NCI-H345 (cell line): ENCODE results near the gene ZNF777.
"Not testable (repeated sequence)": the region's sequence is repeated elsewhere in the genome, so short reads cannot be mapped to it uniquely, and the experiment has no call there.

Experiments
- DNase-seq: peaks from one replicate; lab custom pipeline; 2025; lab: John Stamatoyannopoulos, UW

Gene ZNF777

GRCh38 chr7:149450821-149451220, 10.0 kb downstream of the ZNF777 start:
- no peak for DNase-seq

- DNase-seq = no peak
Observed at GRCh38 chr7:149449897-149450296, 11.0 kb downstream of the ZNF777 start.

DNA sequence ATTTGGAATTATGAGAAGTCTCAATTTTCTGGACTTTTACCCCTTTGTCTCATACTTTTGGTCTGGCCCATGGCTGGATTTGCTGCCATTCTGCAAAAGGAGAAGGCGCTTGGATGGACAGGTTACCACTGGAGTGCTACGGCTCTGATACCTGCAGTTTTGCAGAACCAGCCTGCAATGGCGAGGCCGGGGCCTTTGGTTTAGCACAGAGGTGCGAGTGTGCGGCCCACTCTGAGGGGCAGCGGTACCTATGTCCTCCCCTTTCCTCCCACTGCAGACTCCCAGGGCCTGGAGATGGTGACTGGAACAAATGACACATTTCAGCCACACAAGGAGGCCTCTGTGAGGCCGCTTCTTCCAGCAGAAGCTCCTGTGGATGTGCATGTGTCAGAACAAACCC, 11.9 kb downstream of the ZNF777 start:
- no peak for DNase-seq

DNA sequence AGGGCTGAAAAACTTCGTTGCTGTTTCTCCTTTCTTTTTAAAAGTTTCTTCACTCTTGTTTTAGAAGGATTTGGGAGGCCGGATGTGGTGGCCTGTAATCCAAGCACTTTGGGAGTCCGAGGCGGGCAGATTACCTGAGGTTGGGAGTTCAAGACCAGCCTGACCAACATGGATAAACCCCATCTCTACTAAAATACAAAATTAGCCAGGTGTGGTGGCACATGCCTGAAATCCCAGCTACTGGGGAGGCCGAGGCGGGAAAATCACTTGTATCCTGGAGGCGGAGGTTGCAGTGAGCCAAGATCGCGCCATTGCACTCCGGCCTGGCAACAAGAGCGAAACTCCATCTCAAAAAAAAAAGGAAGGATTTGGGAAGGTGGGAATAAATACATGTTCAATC, 14.8 kb downstream of the ZNF777 start:
- DNase-seq = not testable (repeated sequence)

- no peak for DNase-seq
Observed at GRCh38 chr7:149444287-149444686, 16.6 kb downstream of the ZNF777 start.

- no peak for DNase-seq
Observed at GRCh38 chr7:149443523-149443922, 17.3 kb downstream of the ZNF777 start.

GRCh38 chr7:149442924-149443323, 17.9 kb downstream of the ZNF777 start:
- no peak for DNase-seq

DNA sequence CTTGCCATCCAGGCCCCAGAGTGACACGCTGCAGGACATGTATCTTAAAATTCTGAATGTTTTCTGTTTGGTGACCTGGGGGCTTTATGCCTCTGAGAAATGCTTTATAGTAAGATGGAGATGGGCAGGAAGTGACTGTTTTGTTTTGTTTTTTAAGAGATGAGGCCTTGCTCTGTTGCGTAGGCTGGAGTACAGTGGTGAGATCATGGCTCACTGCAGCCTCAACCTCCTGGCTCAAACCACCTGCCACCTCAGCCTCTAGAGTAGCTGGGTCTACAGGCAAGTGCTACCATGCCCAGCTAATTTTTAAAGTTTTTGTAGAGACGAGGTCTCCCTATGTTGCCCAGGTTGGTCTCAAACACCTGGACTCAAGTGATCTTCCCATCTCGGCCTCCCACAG, 20.6 kb downstream of the ZNF777 start:
- DNase-seq = no peak

DNA sequence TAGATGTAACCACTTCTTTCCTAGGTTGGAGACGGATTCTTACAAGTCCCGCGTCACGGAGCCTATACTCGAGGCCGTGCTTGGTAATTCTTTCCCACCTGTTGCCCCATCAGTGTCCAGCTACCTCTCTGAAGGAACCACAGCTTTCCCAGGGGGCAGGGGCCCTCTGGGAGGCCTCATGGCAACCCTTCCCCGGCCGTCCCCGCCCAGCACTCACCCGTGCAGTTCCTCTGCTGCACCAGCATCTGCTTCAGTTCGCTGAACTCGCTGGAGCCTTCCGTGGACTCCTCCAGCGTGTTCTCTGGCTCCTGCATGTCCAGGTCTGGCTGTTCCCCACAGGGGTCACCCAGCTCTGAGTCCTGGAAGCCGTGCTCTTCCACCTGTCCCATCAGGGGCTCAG, 24.5 kb downstream of the ZNF777 start:
- DNase-seq = no peak

GRCh38 chr7:149433124-149433523, 27.7 kb downstream of the ZNF777 start:
- DNase-seq = no peak

DNA sequence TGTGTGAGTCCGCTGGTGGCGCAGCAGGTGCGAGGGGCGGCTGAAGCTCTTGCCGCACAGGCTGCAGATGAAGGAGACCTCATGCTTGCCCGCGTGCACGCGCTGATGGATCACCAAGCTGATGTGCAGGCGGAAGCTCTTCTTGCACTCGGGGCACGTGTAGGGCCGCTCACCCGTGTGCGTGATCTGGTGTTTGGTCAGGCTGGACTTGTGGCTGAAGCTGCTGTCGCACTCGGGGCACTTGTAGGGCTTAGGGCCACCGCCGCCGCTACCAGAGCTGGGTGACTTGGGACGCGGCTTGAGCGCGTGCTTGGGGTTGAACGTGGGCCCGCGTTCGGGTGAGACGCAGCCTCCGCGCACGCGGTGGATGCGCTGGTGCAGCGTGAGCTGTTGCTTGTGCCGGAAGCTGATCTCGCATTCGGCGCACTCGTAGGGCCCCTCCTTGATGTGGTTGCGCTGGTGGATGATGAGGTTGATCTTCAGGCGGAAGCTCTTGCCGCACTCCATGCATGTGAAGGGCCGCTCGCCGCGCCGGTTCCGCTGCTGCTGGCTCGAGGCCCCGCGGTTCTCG, 28.7 kb downstream of the ZNF777 start:
- DNase-seq = no peak

DNA sequence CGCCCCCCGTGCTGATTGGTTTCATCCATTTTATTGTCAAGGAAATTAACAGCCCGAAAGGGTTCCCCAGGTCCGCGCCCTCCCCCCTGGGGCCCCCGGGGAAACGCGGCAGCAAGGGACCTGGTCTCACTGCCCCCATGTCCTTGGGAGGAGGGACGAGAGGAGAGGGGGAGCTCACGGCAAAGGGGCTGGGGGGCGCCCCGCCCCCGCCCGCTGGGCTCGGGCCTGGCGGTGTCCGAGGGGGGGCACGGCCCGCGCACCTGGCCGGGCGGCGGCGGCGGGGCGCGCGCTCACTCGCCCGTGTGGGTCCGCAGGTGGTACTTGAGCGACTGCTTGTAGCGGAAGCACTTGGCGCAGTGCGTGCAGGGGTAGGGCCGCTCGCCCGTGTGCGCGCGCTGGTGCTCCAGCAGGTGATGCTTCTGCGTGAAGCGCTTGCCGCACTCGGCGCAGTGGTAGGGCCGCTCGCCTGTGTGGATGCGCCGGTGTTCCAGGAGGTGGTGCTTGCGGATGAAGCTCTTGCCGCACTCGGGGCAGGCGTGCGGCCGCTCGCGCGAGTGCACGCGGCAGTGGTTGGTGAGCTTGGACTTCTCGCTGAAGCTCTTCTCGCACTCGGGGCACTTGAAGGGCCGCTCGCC, 29.3 kb downstream of the ZNF777 start:
- no peak for DNase-seq

GRCh38 chr7:149430192-149430591, 30.7 kb downstream of the ZNF777 start:
- no peak for DNase-seq

DNA sequence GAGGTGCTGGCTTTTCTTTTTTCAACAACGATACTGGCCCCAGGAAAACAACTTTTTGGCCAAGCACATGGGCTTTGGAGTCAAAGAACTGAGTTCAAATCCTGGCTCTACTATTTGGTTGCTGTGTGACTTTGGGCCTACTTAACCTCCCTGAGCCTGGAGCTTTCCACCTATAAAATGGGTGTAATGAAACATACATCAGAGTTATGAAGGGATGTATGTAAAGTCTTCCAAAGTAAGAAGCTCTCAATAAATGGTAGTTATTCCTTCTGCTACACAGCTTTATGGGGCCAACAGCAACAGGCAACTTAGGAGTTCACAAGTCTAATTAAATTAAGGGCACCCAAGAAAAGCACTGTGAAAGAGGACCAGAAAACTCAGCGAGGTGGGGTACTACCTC, 33.0 kb downstream of the ZNF777 start:
- DNase-seq = no peak

DNA sequence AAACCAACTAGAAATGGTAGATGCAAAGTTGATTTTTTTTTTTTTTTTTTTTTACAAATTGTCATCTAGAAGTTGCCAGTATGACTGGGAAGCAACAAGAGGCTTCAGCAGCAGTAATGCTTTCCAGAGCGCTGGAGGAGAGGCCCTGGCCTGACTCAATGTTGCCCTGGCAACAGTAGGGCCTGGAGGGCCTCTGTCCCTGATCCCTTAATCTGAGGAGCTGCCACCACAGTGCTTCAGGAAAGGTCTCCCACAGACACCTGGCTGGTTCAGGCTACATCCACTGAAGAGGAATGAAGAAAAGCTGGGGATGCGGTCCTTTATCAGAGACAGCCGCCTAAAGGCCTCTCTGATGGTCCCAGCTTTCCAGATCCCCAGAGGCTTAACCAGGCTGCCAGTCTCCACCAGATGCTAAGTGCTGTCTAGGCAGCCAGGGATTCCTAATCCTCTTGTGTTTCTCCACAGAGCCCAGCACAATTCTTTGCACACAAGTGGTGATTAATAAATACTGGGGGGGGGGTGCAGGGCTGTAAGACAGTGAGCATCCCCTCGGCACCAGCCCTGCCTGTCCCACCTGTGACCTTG, 33.7 kb downstream of the ZNF777 start:
- no peak for DNase-seq

DNA sequence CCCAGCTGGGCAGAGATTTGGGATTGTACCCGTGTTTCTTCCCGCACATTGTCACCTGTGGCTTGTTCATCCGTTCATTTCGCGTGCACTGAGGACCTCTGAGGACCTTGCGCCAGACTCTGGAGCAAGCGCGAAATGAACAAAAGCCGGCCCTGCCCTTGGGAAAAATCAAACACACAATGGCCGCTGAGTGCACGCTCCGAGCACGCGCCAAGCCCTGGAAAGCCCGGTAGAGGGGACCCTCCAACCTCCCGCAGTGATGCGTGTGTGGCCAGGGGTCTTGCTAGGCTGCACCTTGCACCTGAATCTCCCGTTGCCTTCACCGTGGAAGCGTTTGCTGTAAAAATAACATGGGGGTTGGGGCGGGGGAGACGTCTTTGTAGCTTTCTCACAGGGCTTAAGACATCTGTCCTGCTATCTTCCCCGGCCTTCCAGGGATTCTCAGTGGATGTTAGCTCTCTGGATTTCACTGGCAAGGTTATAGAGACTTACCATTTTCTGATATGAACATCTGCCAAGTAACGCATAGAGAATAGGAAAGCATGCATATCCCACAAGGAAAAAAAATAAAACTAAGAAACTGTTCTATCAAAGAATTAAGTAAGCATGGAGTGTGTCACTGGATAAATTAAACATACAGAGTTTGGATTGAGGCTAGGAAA, 37.3 kb downstream of the ZNF777 start:
- no peak for DNase-seq

DNA sequence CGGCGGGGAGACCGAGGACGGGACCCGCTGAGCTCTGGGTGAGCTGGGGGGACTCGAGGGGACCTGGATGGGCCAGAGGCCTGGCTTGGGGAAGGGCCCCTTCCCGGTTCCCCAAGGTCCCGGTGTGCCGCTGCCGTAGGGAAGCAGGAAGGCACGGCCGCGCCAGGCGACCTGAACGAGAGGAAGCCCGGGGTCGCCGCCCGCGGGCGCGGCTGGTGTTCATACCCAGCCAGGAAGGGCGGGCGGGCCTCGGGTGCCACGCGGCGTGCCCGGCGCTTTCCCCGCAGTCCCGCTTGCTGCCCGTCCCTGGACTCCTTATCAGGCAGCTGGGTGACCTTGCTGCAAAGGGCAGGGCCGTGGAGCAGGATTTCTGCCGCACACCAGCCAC, 38.0 kb downstream of the ZNF777 start:
- no peak for DNase-seq

GRCh38 chr7:149422162-149422913, 38.5 kb downstream of the ZNF777 start:
- peak; percentile 85 for DNase-seq

DNA sequence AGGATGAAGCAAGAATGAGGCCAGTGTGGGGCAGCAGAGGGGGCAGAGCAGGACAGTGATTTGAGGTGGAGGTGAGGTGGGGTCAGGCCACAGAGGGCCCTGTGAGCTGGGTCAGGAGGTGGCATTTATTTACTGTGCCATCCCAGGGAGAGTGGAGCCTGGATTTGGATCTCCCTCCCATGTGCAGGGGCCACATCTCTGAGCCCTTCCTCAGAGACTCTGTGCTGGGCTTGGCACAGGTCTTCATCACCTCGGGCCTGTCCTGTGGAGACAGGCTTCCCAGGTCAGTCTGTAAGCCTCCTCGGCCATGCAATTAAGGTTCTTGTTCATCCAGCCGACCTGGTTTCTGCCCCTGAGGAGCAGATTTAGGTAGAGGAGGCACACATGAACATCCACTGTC, 40.9 kb downstream of the ZNF777 start:
- no peak for DNase-seq

DNA sequence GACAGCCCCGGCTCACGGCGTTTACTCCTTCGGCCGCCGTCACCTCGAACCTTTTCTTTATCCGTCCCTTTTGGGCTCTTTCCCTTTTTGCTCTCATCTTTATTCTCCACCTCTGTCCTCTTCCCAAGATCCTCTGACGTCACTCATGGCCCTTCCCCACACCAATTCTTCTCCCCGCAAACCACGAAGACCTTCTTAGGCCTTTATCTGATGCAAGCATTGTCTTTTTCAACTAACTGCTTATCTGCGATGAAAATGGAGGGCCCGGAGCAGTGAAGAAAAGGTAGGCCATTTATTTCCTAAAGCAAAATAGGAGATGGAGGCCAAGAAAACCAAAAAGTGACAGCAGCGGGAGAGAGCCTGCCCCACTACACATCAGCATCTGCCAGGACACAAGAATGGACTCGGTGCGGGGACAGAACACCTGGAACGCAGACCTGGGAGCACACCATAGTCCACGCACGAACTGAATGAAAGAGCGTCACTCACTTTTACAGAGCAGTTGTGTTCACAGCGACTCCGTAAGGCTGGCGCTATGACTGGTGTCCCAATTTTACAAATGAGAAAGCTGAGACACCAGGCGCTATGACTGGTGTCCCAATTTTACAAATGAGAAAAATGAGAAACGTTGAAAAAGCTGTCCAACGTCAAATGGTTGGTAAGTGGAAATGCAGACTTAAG, 45.3 kb downstream of the ZNF777 start:
- no peak for DNase-seq

- no peak for DNase-seq
Observed at GRCh38 chr7:149414745-149415390, 46.0 kb downstream of the ZNF777 start.

GRCh38 chr7:149414171-149414570, 46.7 kb downstream of the ZNF777 start:
- no peak for DNase-seq
